PC-3 (cell line): Measurements from ENCODE around the gene NEDD4L.

Experiments used
- EZH2 ChIP-seq: fragments of 300-600 bp; sonication (generic); IDR thresholded peaks from one replicate; pipeline ENCODE4 v1.6.1; 2017; ENCODE audit warnings: antibody characterized with exemption, mild to moderate bottlenecking, low read length; ENCODE audit not compliant: unreplicated experiment
- EZH2phosphoT487 ChIP-seq: fragments of 300-600 bp; sonication (generic); IDR thresholded peaks from 2 replicates; pipeline ENCODE4 v1.6.1; 2018; ENCODE audit warnings: mild to moderate bottlenecking, antibody characterized with exemption, low read length, borderline replicate concordance
- TF ChIP-seq, protein P1 (sequence below): fragments of 300-600 bp; sonication (generic); conservative IDR thresholded peaks from 2 replicates; pipeline ENCODE4 v1.5.1; 2017; ENCODE audit warnings: antibody characterized with exemption, low read depth, mild to moderate bottlenecking, low read length

DNA sequence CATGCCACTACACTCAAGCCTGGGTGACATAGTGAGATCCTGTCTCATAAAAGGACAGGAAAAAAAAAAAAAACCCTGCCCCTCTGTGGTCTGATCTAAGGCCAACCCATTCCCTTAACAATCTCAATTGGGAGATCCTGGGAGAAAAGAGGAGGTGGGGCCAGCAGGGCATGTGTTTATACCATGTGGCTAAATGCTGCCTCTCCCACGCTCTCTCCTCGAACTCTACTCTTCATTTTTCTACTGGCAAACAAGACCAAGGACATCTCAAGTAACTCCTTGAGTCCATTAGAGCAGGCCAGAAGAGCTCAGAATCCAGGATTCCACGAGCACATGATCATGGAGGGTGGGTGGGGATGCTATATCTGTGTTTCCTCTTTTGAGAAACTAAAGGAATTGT lies 16.7 kb upstream of the NEDD4L start:
- TF ChIP-seq, protein P1, sequence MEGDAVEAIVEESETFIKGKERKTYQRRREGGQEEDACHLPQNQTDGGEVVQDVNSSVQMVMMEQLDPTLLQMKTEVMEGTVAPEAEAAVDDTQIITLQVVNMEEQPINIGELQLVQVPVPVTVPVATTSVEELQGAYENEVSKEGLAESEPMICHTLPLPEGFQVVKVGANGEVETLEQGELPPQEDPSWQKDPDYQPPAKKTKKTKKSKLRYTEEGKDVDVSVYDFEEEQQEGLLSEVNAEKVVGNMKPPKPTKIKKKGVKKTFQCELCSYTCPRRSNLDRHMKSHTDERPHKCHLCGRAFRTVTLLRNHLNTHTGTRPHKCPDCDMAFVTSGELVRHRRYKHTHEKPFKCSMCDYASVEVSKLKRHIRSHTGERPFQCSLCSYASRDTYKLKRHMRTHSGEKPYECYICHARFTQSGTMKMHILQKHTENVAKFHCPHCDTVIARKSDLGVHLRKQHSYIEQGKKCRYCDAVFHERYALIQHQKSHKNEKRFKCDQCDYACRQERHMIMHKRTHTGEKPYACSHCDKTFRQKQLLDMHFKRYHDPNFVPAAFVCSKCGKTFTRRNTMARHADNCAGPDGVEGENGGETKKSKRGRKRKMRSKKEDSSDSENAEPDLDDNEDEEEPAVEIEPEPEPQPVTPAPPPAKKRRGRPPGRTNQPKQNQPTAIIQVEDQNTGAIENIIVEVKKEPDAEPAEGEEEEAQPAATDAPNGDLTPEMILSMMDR = no peak
- no peak for TF ChIP-seq EZH2
- TF ChIP-seq EZH2phosphoT487 = no peak
